Fibroblast of the aortic adventitia (primary cell): Measurements from ENCODE around the gene GID8. TPM values are rescaled to one million over a fixed set of nuclear protein-coding genes. Genes with fewer than 3 reads are reported as not detected.
"Not testable (repeated sequence)": the region's sequence is repeated elsewhere in the genome, so short reads cannot be mapped to it uniquely, and the experiment has no call there.

Experiments used
- DNase-seq: peaks from one replicate; pipeline ENCODE4 v3.0.0-alpha.2; 2010; ENCODE audit warnings: low read depth
- H3K4me3 ChIP-seq: 2 replicates; pipeline ENCODE4 v1.5.1; 2011; ENCODE audit warnings: low read depth, mild to moderate bottlenecking, control low read depth, low read length, moderate library complexity
- total RNA-seq: library from RNA; depleted of rRNA; stranded (reverse); fragments of >200 nt; gene quantifications from 2 replicates; pipeline ENCODE4 v1.2.3, GENCODE V29; 2012; ENCODE audit warnings: low replicate concordance
- TF ChIP-seq, protein P1 (sequence below): IDR thresholded peaks from 2 replicates; pipeline ENCODE4 v1.5.1; 2011; ENCODE audit warnings: mild to moderate bottlenecking, low read length, control low read depth, inconsistent platforms; ENCODE audit not compliant: insufficient read depth

Gene GID8
- total RNA-seq, 1 donor: 35.4 TPM

DNA sequence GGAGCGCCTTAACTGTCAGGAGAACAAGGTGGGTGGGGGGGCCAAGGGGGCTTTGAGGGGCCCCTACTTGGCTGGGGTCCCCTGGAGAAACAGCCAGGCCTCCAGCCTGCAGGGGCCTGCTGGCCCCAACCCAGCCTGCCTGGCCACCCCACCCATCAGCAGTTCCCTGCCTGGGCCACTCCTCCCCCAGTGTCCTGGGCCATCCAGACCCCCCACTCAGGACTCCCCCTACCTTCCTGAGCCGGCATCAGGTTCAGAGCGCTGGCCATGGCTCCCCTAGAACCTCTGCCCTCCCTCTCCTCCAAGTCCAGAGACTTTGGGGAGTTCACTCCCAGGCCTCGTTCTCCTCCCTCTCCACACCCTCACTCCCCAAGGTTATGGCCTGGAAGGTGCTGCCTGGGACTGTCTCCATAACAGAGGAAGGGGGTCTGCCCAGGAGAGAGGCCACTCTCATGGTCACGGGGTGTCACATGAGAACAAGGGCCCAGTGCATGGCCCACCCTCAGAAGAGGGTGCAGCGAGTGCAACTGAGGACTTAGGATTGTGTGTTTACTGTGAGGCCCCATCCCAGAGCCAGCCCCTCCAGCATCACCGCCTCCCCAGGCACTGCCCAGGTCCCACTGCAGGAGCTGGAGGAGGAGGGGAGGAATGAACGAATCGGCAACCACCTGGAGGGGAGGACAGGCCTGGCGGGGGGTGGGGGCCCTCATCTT, 20.6 kb downstream of the GID8 start:
- no peak overlapping the region for H3K4me3 ChIP-seq
- TF ChIP-seq, protein P1, sequence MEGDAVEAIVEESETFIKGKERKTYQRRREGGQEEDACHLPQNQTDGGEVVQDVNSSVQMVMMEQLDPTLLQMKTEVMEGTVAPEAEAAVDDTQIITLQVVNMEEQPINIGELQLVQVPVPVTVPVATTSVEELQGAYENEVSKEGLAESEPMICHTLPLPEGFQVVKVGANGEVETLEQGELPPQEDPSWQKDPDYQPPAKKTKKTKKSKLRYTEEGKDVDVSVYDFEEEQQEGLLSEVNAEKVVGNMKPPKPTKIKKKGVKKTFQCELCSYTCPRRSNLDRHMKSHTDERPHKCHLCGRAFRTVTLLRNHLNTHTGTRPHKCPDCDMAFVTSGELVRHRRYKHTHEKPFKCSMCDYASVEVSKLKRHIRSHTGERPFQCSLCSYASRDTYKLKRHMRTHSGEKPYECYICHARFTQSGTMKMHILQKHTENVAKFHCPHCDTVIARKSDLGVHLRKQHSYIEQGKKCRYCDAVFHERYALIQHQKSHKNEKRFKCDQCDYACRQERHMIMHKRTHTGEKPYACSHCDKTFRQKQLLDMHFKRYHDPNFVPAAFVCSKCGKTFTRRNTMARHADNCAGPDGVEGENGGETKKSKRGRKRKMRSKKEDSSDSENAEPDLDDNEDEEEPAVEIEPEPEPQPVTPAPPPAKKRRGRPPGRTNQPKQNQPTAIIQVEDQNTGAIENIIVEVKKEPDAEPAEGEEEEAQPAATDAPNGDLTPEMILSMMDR: no peak
- DNase-seq: no peak

DNA sequence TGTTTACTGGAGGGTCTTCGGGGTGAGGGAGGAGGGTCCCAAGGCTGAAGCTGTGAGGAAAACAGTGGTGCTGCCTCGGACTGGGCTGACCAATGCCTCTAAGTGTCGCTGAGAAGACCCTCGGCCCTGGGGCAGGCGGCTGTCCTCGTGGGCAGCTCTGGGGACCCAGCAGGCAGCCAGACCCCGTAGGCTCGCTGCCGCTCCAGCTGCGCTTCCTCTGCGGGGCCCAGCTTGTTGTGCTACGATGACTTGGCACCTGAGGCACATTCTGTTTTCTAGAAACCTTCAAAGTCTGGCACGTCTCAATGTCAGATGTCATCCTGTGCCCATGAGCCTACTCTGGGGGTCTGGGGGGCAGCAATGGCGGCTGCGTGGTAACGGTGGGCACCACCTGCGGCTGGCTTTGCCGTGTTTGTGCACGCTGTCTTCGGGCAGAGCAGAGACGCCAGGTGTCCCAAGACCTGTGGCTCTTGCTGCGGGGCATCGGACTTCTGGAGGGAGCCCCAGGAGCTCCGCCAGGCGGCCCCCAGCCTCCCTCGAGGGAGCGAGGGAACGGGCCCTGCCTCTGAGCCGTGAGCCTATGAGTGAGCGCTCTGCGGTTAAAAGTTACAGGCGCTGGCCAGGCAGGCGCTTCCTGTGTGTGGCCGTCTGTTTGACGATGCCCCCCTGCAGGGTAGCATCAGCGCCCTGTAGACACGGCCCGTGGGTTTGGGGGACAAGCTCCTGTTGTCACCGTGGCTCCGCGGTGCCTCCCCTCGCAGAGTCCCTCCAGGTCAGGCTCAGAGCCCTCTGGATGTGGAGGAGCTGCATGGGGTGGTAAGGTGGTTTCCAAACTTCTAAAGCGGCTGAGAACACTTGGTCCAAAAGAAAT, 21.4 kb downstream of the GID8 start:
- no peak for DNase-seq
- TF ChIP-seq, protein P1: no peak
- no peak overlapping the region for H3K4me3 ChIP-seq

DNA sequence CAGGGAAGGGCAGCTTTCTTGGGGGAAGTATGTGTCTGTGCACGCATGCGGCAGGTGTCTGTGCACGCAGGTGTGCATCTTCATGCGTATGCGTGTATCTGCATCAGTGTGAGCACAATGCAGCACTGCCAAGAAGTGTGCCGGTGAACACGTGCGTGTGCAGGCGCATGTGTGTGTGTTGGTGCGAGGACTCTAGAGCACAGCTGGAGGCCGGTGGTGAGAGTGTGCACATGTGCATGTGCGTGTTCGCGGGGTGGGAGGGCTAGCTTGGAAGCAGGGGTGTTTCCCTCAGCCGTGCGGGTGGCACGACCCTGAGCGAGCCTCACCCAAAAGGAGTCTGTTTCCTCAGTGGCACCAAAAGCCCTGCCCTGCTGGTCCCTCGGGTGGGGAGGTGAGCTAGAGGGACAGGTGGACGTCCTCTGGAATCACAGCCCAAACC, 22.1 kb downstream of the GID8 start:
- no peak overlapping the region for H3K4me3 ChIP-seq
- no peak for DNase-seq
- TF ChIP-seq, protein P1: no peak

DNA sequence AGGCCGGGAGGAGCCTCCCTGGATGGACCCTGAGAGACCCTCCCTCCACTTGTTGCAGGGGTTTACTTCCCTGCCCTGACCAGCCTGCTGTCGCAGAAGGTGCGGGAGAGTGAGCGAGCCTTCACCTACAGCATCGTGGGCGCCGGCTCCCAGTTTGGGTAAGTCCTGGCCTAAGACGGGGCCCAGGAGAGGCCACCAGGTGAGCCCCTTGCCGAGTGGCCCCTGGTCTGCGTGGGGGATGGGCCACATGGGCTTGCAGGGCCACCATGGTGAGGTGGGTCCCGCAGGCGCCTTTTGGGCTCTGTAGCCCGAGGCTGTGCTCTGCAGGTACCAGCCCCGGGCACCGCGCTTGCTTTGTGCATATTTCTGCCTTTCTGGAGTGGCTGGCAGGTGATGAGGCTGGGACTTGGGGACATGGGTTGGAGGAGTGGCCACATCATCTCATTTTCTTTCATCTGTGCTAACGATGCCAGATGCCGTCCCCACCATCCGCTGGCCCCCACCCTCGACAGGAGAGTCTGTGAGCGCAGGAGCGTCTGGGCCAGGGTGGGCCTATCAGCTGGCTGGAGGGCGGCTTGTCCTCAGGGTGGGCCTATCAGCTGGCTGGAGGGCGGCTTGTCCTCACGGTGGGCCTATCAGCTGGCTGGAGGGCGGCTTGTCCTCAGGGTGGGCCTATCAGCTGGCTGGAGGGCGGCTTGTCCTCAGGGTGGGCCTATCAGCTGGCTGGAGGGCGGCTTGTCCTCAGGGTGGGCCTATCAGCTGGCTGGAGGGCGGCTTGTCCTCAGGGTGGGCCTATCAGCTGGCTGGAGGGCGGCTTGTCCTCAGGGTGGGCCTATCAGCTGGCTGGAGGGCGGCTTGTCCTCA, 22.7 kb downstream of the GID8 start:
- H3K4me3 ChIP-seq, DNase-seq: not testable (repeated sequence)

DNA sequence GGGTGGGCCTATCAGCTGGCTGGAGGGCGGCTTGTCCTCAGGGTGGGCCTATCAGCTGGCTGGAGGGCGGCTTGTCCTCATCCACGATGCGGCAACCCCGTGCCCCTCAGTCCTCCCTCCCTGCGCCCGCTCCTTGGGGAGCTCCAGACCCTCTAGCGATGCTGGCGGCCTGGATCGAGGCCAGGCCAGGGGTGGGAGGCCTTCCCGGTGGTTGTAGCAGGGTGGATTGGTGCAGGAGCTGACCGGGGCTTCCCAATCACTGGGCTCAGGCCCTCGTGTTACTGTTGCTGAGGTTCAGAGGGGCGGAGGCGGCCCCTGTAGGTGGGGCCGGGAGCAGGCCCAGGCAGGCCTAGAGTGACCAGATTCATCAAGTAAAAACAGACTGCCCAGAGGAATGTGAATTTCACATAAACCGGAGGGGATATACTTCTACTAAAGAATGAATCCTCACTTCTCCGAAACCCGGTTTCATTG, 23.4 kb downstream of the GID8 start:
- no peak overlapping the region for H3K4me3 ChIP-seq
- no peak for DNase-seq
- TF ChIP-seq, protein P1: no peak

DNA sequence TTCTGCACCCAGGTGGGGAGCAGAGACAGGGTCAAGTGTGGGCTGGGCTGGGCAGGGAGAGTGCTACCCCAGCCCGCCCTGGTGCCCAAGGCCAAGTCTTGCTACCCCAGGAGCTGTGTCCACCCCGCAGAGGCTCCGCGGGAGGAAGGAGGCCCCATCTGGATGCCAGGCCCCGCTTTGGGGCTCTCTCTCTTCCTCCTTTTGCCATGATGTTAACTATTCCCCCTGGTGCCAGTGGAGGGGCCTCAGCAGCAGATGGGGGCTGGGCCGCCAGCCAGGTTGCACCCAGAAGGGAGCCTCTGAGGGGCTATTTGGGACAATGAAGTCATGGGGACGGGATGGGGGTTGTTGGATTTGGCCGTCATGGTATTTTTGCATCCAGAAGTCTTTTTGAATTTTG, 23.9 kb downstream of the GID8 start:
- DNase-seq: no peak
- TF ChIP-seq, protein P1: no peak
- no peak overlapping the region for H3K4me3 ChIP-seq
